ENCODE measurements around the gene BMERB1. TPM values are rescaled to one million over a fixed set of nuclear protein-coding genes. Genes with fewer than 3 reads are reported as not detected.
"Not testable (repeated sequence)": the region's sequence is repeated elsewhere in the genome, so short reads cannot be mapped to it uniquely, and the experiment has no call there.

The BMERB1 gene
- total RNA-seq, 1 donor = 57.2 TPM

- Histone ChIP-seq H3K27me3 (ENCODE audit: insufficient read depth, low read length) (no peaks in the 10 kb centered on the region), H3K27ac (ENCODE audit: low read depth, low read length) (no peak overlapping the region), H3K4me1 (ENCODE audit: insufficient read depth, low read length) (peaks cover 12% of the 10 kb centered on the region), H3K79me2 (ENCODE audit: insufficient read depth, low read length) (no peaks in the 10 kb centered on the region), H4K20me1 (ENCODE audit: insufficient read depth, low read length) (peaks cover 3% of the 10 kb centered on the region), H3K9me3 (ENCODE audit: low read depth, low read length) (no peaks in the 10 kb centered on the region), H3K4me2 (ENCODE audit: insufficient read depth, low read length) (no peak overlapping the region), H2AFZ (ENCODE audit: low read length) (no peak overlapping the region), H3K36me3 (ENCODE audit: insufficient read depth, low read length) (no peaks in the 10 kb centered on the region), H3K4me3 (ENCODE audit: insufficient read depth, low read length) (no peak overlapping the region)
- TF ChIP-seq, protein P1, sequence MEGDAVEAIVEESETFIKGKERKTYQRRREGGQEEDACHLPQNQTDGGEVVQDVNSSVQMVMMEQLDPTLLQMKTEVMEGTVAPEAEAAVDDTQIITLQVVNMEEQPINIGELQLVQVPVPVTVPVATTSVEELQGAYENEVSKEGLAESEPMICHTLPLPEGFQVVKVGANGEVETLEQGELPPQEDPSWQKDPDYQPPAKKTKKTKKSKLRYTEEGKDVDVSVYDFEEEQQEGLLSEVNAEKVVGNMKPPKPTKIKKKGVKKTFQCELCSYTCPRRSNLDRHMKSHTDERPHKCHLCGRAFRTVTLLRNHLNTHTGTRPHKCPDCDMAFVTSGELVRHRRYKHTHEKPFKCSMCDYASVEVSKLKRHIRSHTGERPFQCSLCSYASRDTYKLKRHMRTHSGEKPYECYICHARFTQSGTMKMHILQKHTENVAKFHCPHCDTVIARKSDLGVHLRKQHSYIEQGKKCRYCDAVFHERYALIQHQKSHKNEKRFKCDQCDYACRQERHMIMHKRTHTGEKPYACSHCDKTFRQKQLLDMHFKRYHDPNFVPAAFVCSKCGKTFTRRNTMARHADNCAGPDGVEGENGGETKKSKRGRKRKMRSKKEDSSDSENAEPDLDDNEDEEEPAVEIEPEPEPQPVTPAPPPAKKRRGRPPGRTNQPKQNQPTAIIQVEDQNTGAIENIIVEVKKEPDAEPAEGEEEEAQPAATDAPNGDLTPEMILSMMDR (IDR thresholded peaks at IDR 0.05; ENCODE audit: extremely low read depth, low read depth, low read length) = no peak
- peak; percentile 29 for DNase-seq (ENCODE audit: insufficient read length, low spot score, missing footprints)
These were observed 133.4 kb downstream of the BMERB1 start for GRCh38 chr16:15567823-15568222.

- not testable (repeated sequence) for H3K4me3 ChIP-seq (ENCODE audit: insufficient read depth, low read length); H3K9me3 ChIP-seq (ENCODE audit: low read depth, low read length); H3K27ac ChIP-seq (ENCODE audit: low read depth, low read length); H2AFZ ChIP-seq (ENCODE audit: low read length); H3K4me2 ChIP-seq (ENCODE audit: insufficient read depth, low read length); H4K20me1 ChIP-seq (ENCODE audit: insufficient read depth, low read length); DNase-seq (ENCODE audit: insufficient read length, low spot score, missing footprints); H3K79me2 ChIP-seq (ENCODE audit: insufficient read depth, low read length); H3K27me3 ChIP-seq (ENCODE audit: insufficient read depth, low read length); H3K36me3 ChIP-seq (ENCODE audit: insufficient read depth, low read length)
- H3K4me1 ChIP-seq (ENCODE audit: insufficient read depth, low read length) = peaks cover 21% of the 10 kb centered on the region
These were observed 136.3 kb downstream of the BMERB1 start for GRCh38 chr16:15570666-15571065.

- TF ChIP-seq, protein P1 (IDR thresholded peaks at IDR 0.05; ENCODE audit: extremely low read depth, low read depth, low read length) = no peak
- Histone ChIP-seq H3K4me2 (ENCODE audit: insufficient read depth, low read length) (no peak overlapping the region), H3K4me3 (ENCODE audit: insufficient read depth, low read length) (no peak overlapping the region), H3K27me3 (ENCODE audit: insufficient read depth, low read length) (no peaks in the 10 kb centered on the region), H3K36me3 (ENCODE audit: insufficient read depth, low read length) (no peaks in the 10 kb centered on the region), H3K27ac (ENCODE audit: low read depth, low read length) (no peak overlapping the region), H4K20me1 (ENCODE audit: insufficient read depth, low read length) (peaks cover 9% of the 10 kb centered on the region), H3K79me2 (ENCODE audit: insufficient read depth, low read length) (peaks cover 2% of the 10 kb centered on the region), H2AFZ (ENCODE audit: low read length) (no peak overlapping the region), H3K4me1 (ENCODE audit: insufficient read depth, low read length) (peaks cover 21% of the 10 kb centered on the region), H3K9me3 (ENCODE audit: low read depth, low read length) (no peaks in the 10 kb centered on the region)
- DNase-seq (ENCODE audit: insufficient read length, low spot score, missing footprints) = no peak
These were observed 137.2 kb downstream of the BMERB1 start for GRCh38 chr16:15571557-15571956.

DNA sequence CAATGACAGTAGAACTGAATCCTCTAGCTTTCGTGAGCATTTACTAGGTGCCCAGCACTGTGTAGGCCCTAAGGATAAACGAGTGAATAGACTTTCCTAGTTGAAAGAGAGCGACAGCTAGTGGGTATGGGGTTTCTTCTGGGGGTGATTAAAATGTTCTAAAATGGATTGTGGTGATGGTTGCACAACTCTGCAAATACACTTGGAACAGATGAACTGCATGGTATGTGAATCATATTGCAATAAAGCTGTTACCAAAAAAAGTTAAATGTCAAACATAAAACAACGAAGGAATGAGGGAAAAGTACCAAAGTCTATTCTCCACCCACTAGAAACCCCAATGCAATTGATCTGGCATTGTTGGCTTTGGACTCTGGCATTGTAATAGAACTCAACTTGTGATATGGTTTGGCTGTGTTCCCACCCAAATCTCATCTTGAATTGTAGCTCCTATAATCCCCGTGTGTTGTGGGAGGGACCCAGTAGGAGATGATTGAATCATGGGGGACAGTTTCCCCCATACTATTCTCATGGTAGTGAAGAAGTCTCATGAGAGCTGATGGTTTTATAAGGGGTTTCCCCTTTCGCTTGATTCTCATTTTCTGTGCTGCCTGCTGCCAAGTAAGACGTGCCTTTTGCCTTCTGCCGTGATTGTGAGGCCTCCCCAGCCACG, 138.1 kb downstream of the BMERB1 start:
- Histone ChIP-seq H3K79me2 (ENCODE audit: insufficient read depth, low read length) (peaks cover 2% of the 10 kb centered on the region), H3K4me2 (ENCODE audit: insufficient read depth, low read length) (peak overlapping the region; percentile 32), H3K4me3 (ENCODE audit: insufficient read depth, low read length) (no peak overlapping the region), H4K20me1 (ENCODE audit: insufficient read depth, low read length) (peaks cover 11% of the 10 kb centered on the region), H2AFZ (ENCODE audit: low read length) (no peak overlapping the region), H3K27ac (ENCODE audit: low read depth, low read length) (no peak overlapping the region), H3K36me3 (ENCODE audit: insufficient read depth, low read length) (no peaks in the 10 kb centered on the region), H3K4me1 (ENCODE audit: insufficient read depth, low read length) (peaks cover 21% of the 10 kb centered on the region), H3K9me3 (ENCODE audit: low read depth, low read length) (no peaks in the 10 kb centered on the region), H3K27me3 (ENCODE audit: insufficient read depth, low read length) (no peaks in the 10 kb centered on the region)
- peak; percentile 89 for DNase-seq (ENCODE audit: insufficient read length, low spot score, missing footprints)
- TF ChIP-seq, protein P1 (IDR thresholded peaks at IDR 0.05; ENCODE audit: extremely low read depth, low read depth, low read length) = peak; percentile 23

Data from osteoblast (primary cell).